ENCODE data around the gene NINJ2. TPM values are rescaled to one million over a fixed set of nuclear protein-coding genes. Genes with fewer than 3 reads are reported as not detected.

Gene NINJ2
- polyA plus RNA-seq, 1 donor from 2014 or later: not detected

DNA sequence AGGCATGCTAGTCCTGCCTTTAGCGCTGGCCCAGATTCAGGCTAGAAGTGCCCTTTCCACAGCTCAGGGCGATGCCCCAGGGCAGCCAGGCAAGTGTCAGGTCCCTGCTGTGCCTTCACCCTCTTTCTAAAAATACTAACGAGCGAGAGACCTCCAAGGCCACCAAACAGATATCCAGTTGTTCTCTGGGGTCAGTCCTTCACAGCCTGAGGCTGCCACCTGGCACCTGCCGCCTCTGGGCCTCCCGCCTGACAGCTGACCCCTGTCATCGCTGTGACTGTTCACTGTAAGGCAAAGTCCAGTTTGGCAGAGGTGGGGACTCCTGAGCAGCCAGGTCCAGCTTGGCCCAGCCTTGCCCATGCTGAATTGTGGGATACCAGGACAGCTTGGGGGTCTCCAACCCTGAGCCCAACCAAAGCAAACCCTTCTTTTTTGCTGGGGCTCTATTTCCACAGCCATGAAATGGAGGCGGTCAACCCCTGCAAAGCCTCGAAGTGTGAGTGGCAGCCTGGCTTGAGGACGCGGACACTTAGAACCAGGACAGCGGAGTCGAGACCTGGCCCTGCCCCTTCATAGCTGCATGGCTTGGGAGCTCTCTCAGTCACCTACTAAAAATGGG, 79.9 kb downstream of the NINJ2 start:
- no peaks in the 10 kb centered on the region for H3K9me2 ChIP-seq (ENCODE audit: insufficient read depth, low read length)
- no peaks in the 10 kb centered on the region for H3K36me3 ChIP-seq (ENCODE audit: insufficient read depth, low read length)
- no peak overlapping the region for H3K9ac ChIP-seq (ENCODE audit: low read length)
- no peaks in the 10 kb centered on the region for H4K20me1 ChIP-seq (ENCODE audit: insufficient read depth)
- H3F3A ChIP-seq (ENCODE audit: insufficient read depth, low read length, poor library complexity, severe bottlenecking): no peaks in the 10 kb centered on the region
- H2AFZ ChIP-seq (ENCODE audit: low read depth, low read length): no peak overlapping the region
- TF ChIP-seq, protein P1, sequence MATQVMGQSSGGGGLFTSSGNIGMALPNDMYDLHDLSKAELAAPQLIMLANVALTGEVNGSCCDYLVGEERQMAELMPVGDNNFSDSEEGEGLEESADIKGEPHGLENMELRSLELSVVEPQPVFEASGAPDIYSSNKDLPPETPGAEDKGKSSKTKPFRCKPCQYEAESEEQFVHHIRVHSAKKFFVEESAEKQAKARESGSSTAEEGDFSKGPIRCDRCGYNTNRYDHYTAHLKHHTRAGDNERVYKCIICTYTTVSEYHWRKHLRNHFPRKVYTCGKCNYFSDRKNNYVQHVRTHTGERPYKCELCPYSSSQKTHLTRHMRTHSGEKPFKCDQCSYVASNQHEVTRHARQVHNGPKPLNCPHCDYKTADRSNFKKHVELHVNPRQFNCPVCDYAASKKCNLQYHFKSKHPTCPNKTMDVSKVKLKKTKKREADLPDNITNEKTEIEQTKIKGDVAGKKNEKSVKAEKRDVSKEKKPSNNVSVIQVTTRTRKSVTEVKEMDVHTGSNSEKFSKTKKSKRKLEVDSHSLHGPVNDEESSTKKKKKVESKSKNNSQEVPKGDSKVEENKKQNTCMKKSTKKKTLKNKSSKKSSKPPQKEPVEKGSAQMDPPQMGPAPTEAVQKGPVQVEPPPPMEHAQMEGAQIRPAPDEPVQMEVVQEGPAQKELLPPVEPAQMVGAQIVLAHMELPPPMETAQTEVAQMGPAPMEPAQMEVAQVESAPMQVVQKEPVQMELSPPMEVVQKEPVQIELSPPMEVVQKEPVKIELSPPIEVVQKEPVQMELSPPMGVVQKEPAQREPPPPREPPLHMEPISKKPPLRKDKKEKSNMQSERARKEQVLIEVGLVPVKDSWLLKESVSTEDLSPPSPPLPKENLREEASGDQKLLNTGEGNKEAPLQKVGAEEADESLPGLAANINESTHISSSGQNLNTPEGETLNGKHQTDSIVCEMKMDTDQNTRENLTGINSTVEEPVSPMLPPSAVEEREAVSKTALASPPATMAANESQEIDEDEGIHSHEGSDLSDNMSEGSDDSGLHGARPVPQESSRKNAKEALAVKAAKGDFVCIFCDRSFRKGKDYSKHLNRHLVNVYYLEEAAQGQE (IDR thresholded peaks at IDR 0.05; ENCODE audit: borderline replicate concordance): no peak
- TF ChIP-seq, protein P2, sequence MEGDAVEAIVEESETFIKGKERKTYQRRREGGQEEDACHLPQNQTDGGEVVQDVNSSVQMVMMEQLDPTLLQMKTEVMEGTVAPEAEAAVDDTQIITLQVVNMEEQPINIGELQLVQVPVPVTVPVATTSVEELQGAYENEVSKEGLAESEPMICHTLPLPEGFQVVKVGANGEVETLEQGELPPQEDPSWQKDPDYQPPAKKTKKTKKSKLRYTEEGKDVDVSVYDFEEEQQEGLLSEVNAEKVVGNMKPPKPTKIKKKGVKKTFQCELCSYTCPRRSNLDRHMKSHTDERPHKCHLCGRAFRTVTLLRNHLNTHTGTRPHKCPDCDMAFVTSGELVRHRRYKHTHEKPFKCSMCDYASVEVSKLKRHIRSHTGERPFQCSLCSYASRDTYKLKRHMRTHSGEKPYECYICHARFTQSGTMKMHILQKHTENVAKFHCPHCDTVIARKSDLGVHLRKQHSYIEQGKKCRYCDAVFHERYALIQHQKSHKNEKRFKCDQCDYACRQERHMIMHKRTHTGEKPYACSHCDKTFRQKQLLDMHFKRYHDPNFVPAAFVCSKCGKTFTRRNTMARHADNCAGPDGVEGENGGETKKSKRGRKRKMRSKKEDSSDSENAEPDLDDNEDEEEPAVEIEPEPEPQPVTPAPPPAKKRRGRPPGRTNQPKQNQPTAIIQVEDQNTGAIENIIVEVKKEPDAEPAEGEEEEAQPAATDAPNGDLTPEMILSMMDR (IDR thresholded peaks at IDR 0.05; ENCODE audit: poor library complexity, severe bottlenecking): no peak
- no peak for TF ChIP-seq TAF1 (IDR thresholded peaks at IDR 0.05; ENCODE audit: low read depth)
- no peak for TF ChIP-seq RAD21 (conservative IDR thresholded peaks at IDR 0.05)
- TF ChIP-seq EZH2 (IDR thresholded peaks at IDR 0.05; ENCODE audit: borderline replicate concordance, insufficient read depth, low read length, poor library complexity, severe bottlenecking): no peak
- no peak for TF ChIP-seq SMC3 (conservative IDR thresholded peaks at IDR 0.05; ENCODE audit: poor library complexity)
- no peak for TF ChIP-seq POLR2AphosphoS5 (IDR thresholded peaks at IDR 0.05)
- no peak for TF ChIP-seq MXI1 (conservative IDR thresholded peaks at IDR 0.05; ENCODE audit: poor library complexity, severe bottlenecking)
- H3K79me2 ChIP-seq (replicated peaks; ENCODE audit: insufficient read depth, low read length): no peaks in the 10 kb centered on the region
- H3K9me3 ChIP-seq (ENCODE audit: low read length): no peaks in the 10 kb centered on the region
- no peak overlapping the region for H3K27ac ChIP-seq (ENCODE audit: low read length)
- H3K27me3 ChIP-seq (ENCODE audit: insufficient read depth, low read depth, low read length): no peaks in the 10 kb centered on the region
- no peak overlapping the region for H3K4me3 ChIP-seq (ENCODE audit: low read length)
- H3K4me2 ChIP-seq (ENCODE audit: low read length): no peak overlapping the region

DNA sequence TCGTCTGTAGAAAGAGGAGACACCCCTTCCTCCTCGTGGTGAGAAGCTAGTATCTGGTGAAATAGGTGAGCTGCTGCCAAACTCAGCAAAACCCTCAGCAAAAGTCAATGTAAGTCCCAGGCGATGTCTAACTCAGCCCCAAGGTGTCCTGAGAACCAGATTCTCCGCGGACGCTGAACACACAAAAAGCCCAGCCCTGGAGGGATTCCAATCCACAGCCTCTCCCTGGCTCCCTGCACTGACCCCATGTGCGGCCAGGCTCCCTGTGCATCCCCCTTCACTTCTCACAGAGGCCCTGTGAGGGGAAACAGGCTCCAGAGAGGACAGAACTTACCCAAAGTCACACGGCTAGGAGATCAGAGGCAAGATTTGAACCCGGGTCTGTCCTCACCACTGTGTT, 81.5 kb downstream of the NINJ2 start:
- H3F3A ChIP-seq (ENCODE audit: insufficient read depth, low read length, poor library complexity, severe bottlenecking): no peaks in the 10 kb centered on the region
- no peaks in the 10 kb centered on the region for H3K9me3 ChIP-seq (ENCODE audit: low read length)

More for the DNA sequence above, 81.5 kb downstream of the NINJ2 start:
- no peaks in the 10 kb centered on the region for H3K27me3 ChIP-seq (ENCODE audit: insufficient read depth, low read depth, low read length)
- H3K9me2 ChIP-seq (ENCODE audit: insufficient read depth, low read length): no peaks in the 10 kb centered on the region
- H3K27ac ChIP-seq (ENCODE audit: low read length): no peak overlapping the region
- no peak overlapping the region for H3K4me3 ChIP-seq (ENCODE audit: low read length)
- H4K20me1 ChIP-seq (ENCODE audit: insufficient read depth): no peaks in the 10 kb centered on the region
- TF ChIP-seq, protein P2 (IDR thresholded peaks at IDR 0.05; ENCODE audit: poor library complexity, severe bottlenecking): no peak
- TF ChIP-seq SMC3 (conservative IDR thresholded peaks at IDR 0.05; ENCODE audit: poor library complexity) (no peak), RAD21 (conservative IDR thresholded peaks at IDR 0.05) (no peak), POLR2AphosphoS5 (IDR thresholded peaks at IDR 0.05) (no peak)
- TF ChIP-seq, protein P1 (IDR thresholded peaks at IDR 0.05; ENCODE audit: borderline replicate concordance): no peak
- no peak overlapping the region for H3K4me2 ChIP-seq (ENCODE audit: low read length)
- H3K36me3 ChIP-seq (ENCODE audit: insufficient read depth, low read length): no peaks in the 10 kb centered on the region
- no peak overlapping the region for H2AFZ ChIP-seq (ENCODE audit: low read depth, low read length)
- H3K79me2 ChIP-seq (replicated peaks; ENCODE audit: insufficient read depth, low read length): no peaks in the 10 kb centered on the region
- no peak overlapping the region for H3K9ac ChIP-seq (ENCODE audit: low read length)
